Activated T-cell treated with anti-CD3 and anti-CD28 coated beads for 48 hours (primary cell): ENCODE data around the gene INHBE.

Source experiments
- DNase-seq: peaks from one replicate; pipeline ENCODE4 v3.0.0-alpha.2; 2020; ENCODE audit warnings: low read depth

INHBE gene

GRCh38 chr12:57461276-57461916 lies 6.3 kb downstream of the INHBE start:
- no peak for DNase-seq

GRCh38 chr12:57461917-57462250 lies 6.8 kb downstream of the INHBE start:
- DNase-seq, result no peak

- peak; percentile 86 for DNase-seq
These were observed 7.3 kb downstream of the INHBE start for GRCh38 chr12:57462251-57462911.

- no peak for DNase-seq
These were observed 7.8 kb downstream of the INHBE start for GRCh38 chr12:57462912-57463253.

- DNase-seq, result no peak
These were observed 9.5 kb downstream of the INHBE start for GRCh38 chr12:57464569-57464968.

- DNase-seq, result no peak
These were observed 10.1 kb downstream of the INHBE start for GRCh38 chr12:57465030-57465746.

GRCh38 chr12:57465747-57466505 lies 10.8 kb downstream of the INHBE start:
- DNase-seq, result no peak

GRCh38 chr12:57467212-57467874 lies 12.2 kb downstream of the INHBE start:
- no peak for DNase-seq

GRCh38 chr12:57467915-57468314 lies 12.8 kb downstream of the INHBE start:
- no peak for DNase-seq

GRCh38 chr12:57469296-57470164 lies 14.4 kb downstream of the INHBE start:
- no peak for DNase-seq

GRCh38 chr12:57470286-57470969 lies 15.3 kb downstream of the INHBE start:
- DNase-seq, result no peak

- no peak for DNase-seq
These were observed 16.0 kb downstream of the INHBE start for GRCh38 chr12:57470970-57471656.

GRCh38 chr12:57471661-57472060 lies 16.6 kb downstream of the INHBE start:
- no peak for DNase-seq

- DNase-seq, result no peak
These were observed 17.3 kb downstream of the INHBE start for GRCh38 chr12:57472391-57472790.

GRCh38 chr12:57473392-57473791 lies 18.3 kb downstream of the INHBE start:
- DNase-seq, result no peak

GRCh38 chr12:57473886-57474285 lies 18.8 kb downstream of the INHBE start:
- no peak for DNase-seq

- no peak for DNase-seq
These were observed 19.3 kb downstream of the INHBE start for GRCh38 chr12:57474430-57474829.

GRCh38 chr12:57474862-57475261 lies 19.8 kb downstream of the INHBE start:
- DNase-seq, result no peak

GRCh38 chr12:57475271-57476161 lies 20.4 kb downstream of the INHBE start:
- no peak for DNase-seq
